A549 (cell line): ENCODE measurements around the gene JARID2. TPM values are rescaled to one million over a fixed set of nuclear protein-coding genes. Genes with fewer than 3 reads are reported as not detected.

Source experiments
- ATAC-seq, 2 experiments: fragments of 200-7000 bp in 1 of 2; fragments of >200 bp in 1 of 2; cut with Nextera tagmentation in 1 of 2; cut with Tn5 transposase in 1 of 2; 3 replicates each; pipeline versions ENCODE4 v1.8.0 to v1.9.1; 2018 to 2020; ENCODE audit warnings: mild to moderate bottlenecking in 1 of 2, moderate library complexity in 1 of 2
- CTCF ChIA-PET: fragments of 300-600 bp; sonication (Branson Sonifier 250); formaldehyde crosslinking; extraction: SDS; loops from one replicate; lab custom pipeline; 2021; ENCODE audit warnings: antibody characterized with exemption, inconsistent platforms; lab: Yijun Ruan, JAX
- POLR2A ChIA-PET: fragments of 350-600 bp; formaldehyde crosslinking; extraction: SDS; loops from one replicate; lab custom pipeline; 2021; ENCODE audit warnings: antibody characterized with exemption, inconsistent platforms; lab: Yijun Ruan, JAX
- DNase-seq, 2 experiments: peaks; one replicate each; pipeline versions ENCODE4 v3.0.0 to v3.0.0-alpha.2; 2011 to 2016; ENCODE audit warnings: low read depth in 1 of 2, low spot score in 1 of 2
- FAIRE-seq: peaks from 2 replicates; lab custom pipeline; 2011; peaks lifted over from hg19 to GRCh38; lab: Jason Lieb, UNC
- H3K27ac ChIP-seq, 2 experiments: fragments of >200 bp; sonication (Bioruptor Twin); formaldehyde crosslinking; 3 replicates each; pipeline ENCODE4 v1.5.1; 2016 to 2017
- H3K4me1 ChIP-seq: fragments of >200 bp; sonication (Bioruptor Twin); formaldehyde crosslinking; 3 replicates; pipeline ENCODE4 v1.6.1; 2016
- H3K4me2 ChIP-seq: fragments of >200 bp; sonication (Bioruptor Twin); formaldehyde crosslinking; 3 replicates; pipeline ENCODE4 v1.6.1; 2016
- H3K4me3 ChIP-seq: fragments of >200 bp; sonication (Bioruptor Twin); formaldehyde crosslinking; 3 replicates; pipeline ENCODE4 v1.5.1; 2016
- H3K9me3 ChIP-seq: fragments of >200 bp; sonication (Bioruptor Twin); formaldehyde crosslinking; 3 replicates; pipeline ENCODE4 v1.6.1; 2016
- CBX8 ChIP-seq: fragments of 200-600 bp; sonication (generic); IDR thresholded peaks from 2 replicates; pipeline ENCODE4 v1.6.1; 2016
- CHD2 ChIP-seq: fragments of 150-350 bp; IDR thresholded peaks from 2 replicates; pipeline ENCODE4 v1.6.1; 2014; ENCODE audit warnings: low read length; ENCODE audit not compliant: partially characterized antibody
- EP300 ChIP-seq, 2 experiments: fragments of >200 bp; sonication (Bioruptor Twin); formaldehyde crosslinking; IDR thresholded peaks; 2 replicates in 1 of 2; 3 replicates in 1 of 2; pipeline ENCODE4 v1.6.1; 2016 to 2017
- FOXS1 ChIP-seq: fragments of 250-450 bp; sonication (Bioruptor Pico); IDR thresholded peaks from 2 replicates; pipeline ENCODE4 v1.5.0; 2020; ENCODE audit warnings: mild to moderate bottlenecking, moderate library complexity
- HDAC2 ChIP-seq: fragments of 200-600 bp; sonication (generic); IDR thresholded peaks from 2 replicates; pipeline ENCODE4 v1.6.1; 2016
- MAFK ChIP-seq: fragments of 450-650 bp; IDR thresholded peaks from 2 replicates; pipeline ENCODE4 v1.6.1; 2014; ENCODE audit not compliant: partially characterized antibody
- MYC ChIP-seq: IDR thresholded peaks from 2 replicates; pipeline ENCODE4 v1.6.1; 2012; ENCODE audit warnings: mild to moderate bottlenecking, inconsistent platforms, low read length, improper control_type of control experiment, borderline replicate concordance
- NPAS2 ChIP-seq: fragments of 250-450 bp; sonication (Bioruptor Pico); IDR thresholded peaks from 2 replicates; pipeline ENCODE4 v1.8.0; 2022; ENCODE audit warnings: mild to moderate bottlenecking, moderate library complexity, borderline replicate concordance
- POLR2A ChIP-seq: IDR thresholded peaks from 2 replicates; pipeline ENCODE4 v1.6.1; 2012; ENCODE audit warnings: mild to moderate bottlenecking, low read length
- POLR2AphosphoS2 ChIP-seq: conservative IDR thresholded peaks from 2 replicates; pipeline ENCODE4 v1.6.1; 2012; ENCODE audit warnings: low read length, improper control_type of control experiment, inconsistent platforms
- RAD21 ChIP-seq, 2 experiments: fragments of >200 bp in 1 of 2; sonication (Bioruptor Twin) in 1 of 2; formaldehyde crosslinking in 1 of 2; IDR thresholded peaks in 1 of 2; conservative IDR thresholded peaks in 1 of 2; 2 replicates in 1 of 2; 3 replicates in 1 of 2; pipeline ENCODE4 v1.6.1; 2012 to 2018; ENCODE audit warnings: inconsistent platforms in 1 of 2
- RARB ChIP-seq: fragments of 250-450 bp; sonication (Bioruptor Pico); IDR thresholded peaks from 2 replicates; pipeline ENCODE4 v1.8.0; 2021; ENCODE audit warnings: mild to moderate bottlenecking, moderate library complexity
- RCOR1 ChIP-seq: fragments of 150-350 bp; IDR thresholded peaks from 2 replicates; pipeline ENCODE4 v1.6.1; 2014; ENCODE audit warnings: antibody characterized with exemption, low read length, low read depth
- RFX5 ChIP-seq: fragments of 450-650 bp; IDR thresholded peaks from 2 replicates; pipeline ENCODE4 v1.7.1; 2014; ENCODE audit warnings: antibody characterized with exemption, mild to moderate bottlenecking, moderate library complexity
- SMC3 ChIP-seq: fragments of >200 bp; sonication (Bioruptor Twin); formaldehyde crosslinking; IDR thresholded peaks from 3 replicates; pipeline ENCODE4 v1.6.1; 2018; ENCODE audit warnings: inconsistent platforms
- SREBF2 ChIP-seq: fragments of 450-650 bp; IDR thresholded peaks from 2 replicates; pipeline ENCODE4 v1.6.1; 2014; ENCODE audit warnings: mild to moderate bottlenecking, moderate library complexity
- TFCP2L1 ChIP-seq: fragments of 250-450 bp; sonication (Bioruptor Pico); IDR thresholded peaks from 2 replicates; pipeline ENCODE4 v1.5.0; 2021; ENCODE audit warnings: mild to moderate bottlenecking
- ZFP36 ChIP-seq: fragments of 450-650 bp; IDR thresholded peaks from 2 replicates; pipeline ENCODE4 v1.6.1; 2014; ENCODE audit warnings: borderline replicate concordance; ENCODE audit not compliant: partially characterized antibody
- ZSCAN20 ChIP-seq: fragments of 250-450 bp; sonication (Bioruptor Pico); IDR thresholded peaks from 2 replicates; pipeline ENCODE4 v1.8.0; 2022; ENCODE audit warnings: mild to moderate bottlenecking, moderate library complexity
- WGBS: methylation state at CpG from one replicate; pipeline ENCODE4 v1.1.6; 2017; ENCODE audit errors: missing lambda C conversion rate; 5-methylcytosine and 5-hydroxymethylcytosine counted together
- polyA plus RNA-seq, 4 experiments: library from polyadenylated mRNA; depleted of rRNA in 3 of 4; stranded (reverse); fragments of >200 nt; fragmentation: RNase III in 1 of 4; extraction: RNeasy Plus Mini Kit Qiagen cat#74134 plus additional on column Dnase treatment in 1 of 4; gene quantifications; 2 replicates in 3 of 4; 3 replicates in 1 of 4; pipeline ENCODE4 v1.2.3, GENCODE V29; 2011 to 2017
- TF ChIP-seq, protein P1 (sequence below): IDR thresholded peaks from 2 replicates; pipeline ENCODE4 v1.6.1; 2012; ENCODE audit warnings: low read depth, borderline replicate concordance
- TF ChIP-seq, protein P2 (sequence below): fragments of 250-450 bp; sonication (Bioruptor Pico); IDR thresholded peaks from 2 replicates; pipeline ENCODE4 v1.5.0; 2020; ENCODE audit warnings: low read depth, mild to moderate bottlenecking, moderate library complexity

The JARID2 gene
- polyA plus RNA-seq, 2 of the 4 experiments (the other 2 are of a cell fraction): 7.8 to 8.3 TPM

DNA sequence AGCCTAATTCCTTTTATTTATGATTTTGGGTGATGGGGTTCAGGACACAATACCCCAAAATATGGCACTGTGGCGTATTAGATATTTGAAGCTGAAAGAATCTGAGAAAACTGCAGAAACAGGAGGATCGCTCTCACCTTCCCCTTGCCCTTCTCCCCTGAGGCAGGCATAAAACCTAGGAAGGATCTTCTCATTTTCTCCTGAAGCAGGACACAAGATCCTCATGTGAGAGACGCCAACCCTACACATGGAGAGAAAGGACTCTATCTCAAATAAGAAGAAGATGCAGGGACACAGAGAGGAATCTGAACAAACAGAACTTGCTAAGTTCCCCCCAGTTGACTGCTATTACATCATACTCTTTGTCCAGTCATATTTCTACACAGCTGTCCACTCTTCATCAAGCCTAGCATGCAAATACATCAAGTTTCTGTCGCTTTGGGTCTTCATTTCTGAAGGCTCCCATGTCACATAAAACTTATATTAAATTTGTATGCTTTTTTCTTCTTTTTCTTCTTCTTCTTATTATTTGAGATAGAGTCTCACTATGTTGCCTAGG is 307.9 kb downstream of the JARID2 start:
- FAIRE-seq (no peak), ATAC-seq (no peak)
- WGBS: 95% methylated on average over 4 of the region's 4 CpGs
- Histone ChIP-seq H3K4me2 (no peak overlapping the region), H3K27ac (no peak overlapping the region), H3K4me1 (no peaks in the 10 kb centered on the region), H3K4me3 (no peak overlapping the region)
- CTCF ChIA-PET: interaction anchor here (1.7 kb wide), 1 partner anchor 70 kb away, joined by 3 read pairs; no protein-coding TSS in a partner anchor
- POLR2A ChIA-PET: no interaction called here
- no peak for TF ChIP-seq FOXS1 (CRISPR knock-in tag)
- no peak for TF ChIP-seq RCOR1
- no peak for TF ChIP-seq RFX5
- TF ChIP-seq, all 56 proteins: peak for 0
- no peak for DNase-seq
- no peaks in the 10 kb centered on the region for H3K9me3 ChIP-seq

DNA sequence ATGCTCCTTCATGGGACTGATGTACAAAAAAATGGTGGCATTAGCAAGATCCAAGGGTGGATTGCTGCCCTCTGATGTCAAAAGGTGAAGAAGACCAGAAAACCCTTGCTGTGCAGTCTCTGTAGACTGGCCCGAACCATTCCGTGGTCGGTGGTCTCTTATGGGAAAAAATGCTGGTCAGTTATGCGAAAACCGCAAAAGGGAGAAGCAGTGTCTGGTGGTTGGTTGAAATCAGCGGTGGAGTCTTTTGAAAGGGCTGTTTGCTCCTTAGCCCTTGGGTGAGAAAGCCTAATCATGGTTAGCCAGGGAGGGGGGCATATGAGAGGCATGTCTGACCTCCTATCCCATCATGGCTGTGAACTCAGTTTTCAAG is 308.8 kb downstream of the JARID2 start:
- Histone ChIP-seq H3K4me3 (no peak overlapping the region), H3K4me1 (no peaks in the 10 kb centered on the region), H3K9me3 (no peaks in the 10 kb centered on the region), H3K4me2 (no peak overlapping the region), H3K27ac (no peak overlapping the region)
- TF ChIP-seq, protein P1, sequence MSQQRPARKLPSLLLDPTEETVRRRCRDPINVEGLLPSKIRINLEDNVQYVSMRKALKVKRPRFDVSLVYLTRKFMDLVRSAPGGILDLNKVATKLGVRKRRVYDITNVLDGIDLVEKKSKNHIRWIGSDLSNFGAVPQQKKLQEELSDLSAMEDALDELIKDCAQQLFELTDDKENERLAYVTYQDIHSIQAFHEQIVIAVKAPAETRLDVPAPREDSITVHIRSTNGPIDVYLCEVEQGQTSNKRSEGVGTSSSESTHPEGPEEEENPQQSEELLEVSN: no peak
- TF ChIP-seq CBX8 (no peak), ZSCAN20 (no peak), POLR2A (no peak), SREBF2 (no peak), RAD21 (conservative IDR thresholded peaks at IDR 0.05 in 1 of 2, IDR thresholded peaks at IDR 0.05 in 1 of 2) (no peak), MAFK (no peak)
- ChIA-PET POLR2A (no interaction called here), CTCF (no interaction called here)
- no peak for DNase-seq
- no peak for ATAC-seq
- no peak for FAIRE-seq
- 87% methylated on average over 6 of the region's 6 CpGs for WGBS

DNA sequence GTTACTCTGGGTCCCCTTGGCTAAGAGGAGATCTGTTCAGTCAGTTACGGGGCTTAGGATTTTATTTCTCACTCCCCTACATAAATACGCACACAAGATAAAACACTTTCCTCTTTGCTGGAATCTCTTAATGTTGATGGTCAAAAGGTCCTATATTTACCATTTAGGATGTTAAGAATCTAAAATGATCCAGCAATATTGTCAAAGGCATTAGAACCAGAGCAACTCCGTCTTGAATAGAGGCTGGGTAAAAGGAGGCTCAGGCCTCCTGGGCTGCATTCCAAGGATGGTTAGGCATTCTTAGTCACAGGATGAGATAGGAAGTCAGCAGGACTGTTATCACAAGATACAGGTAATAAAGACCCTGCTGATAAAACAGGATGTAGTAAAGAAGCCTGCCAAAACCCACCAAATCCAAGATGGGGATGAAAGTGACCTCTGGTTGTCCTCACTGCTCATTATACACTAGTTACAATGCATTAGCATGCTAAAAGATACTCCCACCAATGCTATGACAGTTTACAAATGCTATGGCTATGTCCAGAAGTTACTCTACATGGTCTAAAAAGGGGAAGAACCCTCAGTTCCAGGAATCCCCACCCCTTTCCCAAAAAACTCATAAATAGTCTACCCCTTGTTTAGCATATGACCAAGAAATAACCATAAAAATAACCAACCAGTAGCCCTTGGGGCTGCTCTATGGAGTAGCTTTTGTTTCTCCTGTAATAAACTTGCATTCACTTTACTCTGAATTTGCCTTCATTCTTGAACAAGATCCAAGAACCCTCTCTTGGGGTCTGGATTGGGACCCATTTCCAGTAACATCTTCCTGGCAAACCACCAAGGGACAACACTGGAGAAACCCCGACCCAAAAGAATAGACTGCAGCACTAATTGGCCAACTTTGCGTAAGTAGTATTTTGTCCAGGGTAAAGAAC is 309.5 kb downstream of the JARID2 start:
- CTCF ChIA-PET: no interaction called here
- WGBS: 91% methylated on average over 5 of the region's 5 CpGs
- H3K4me3 ChIP-seq: no peak overlapping the region
- no peaks in the 10 kb centered on the region for H3K4me1 ChIP-seq
- H3K9me3 ChIP-seq: no peaks in the 10 kb centered on the region
- TF ChIP-seq, protein P2, sequence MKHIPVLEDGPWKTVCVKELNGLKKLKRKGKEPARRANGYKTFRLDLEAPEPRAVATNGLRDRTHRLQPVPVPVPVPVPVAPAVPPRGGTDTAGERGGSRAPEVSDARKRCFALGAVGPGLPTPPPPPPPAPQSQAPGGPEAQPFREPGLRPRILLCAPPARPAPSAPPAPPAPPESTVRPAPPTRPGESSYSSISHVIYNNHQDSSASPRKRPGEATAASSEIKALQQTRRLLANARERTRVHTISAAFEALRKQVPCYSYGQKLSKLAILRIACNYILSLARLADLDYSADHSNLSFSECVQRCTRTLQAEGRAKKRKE (CRISPR knock-in tag): no peak
- TF ChIP-seq HDAC2 (no peak), CHD2 (no peak), POLR2AphosphoS2 (no peak), FOXS1 (CRISPR knock-in tag) (no peak), TFCP2L1 (CRISPR knock-in tag) (no peak), SMC3 (no peak), EP300 (IDR thresholded peaks at IDR 0.05) (no peak), ZFP36 (no peak), RARB (CRISPR knock-in tag) (no peak), MYC (no peak), NPAS2 (CRISPR knock-in tag) (no peak)
- TF ChIP-seq, protein P1: no peak
- no peak overlapping the region for H3K4me2 ChIP-seq
- no peak overlapping the region for H3K27ac ChIP-seq
- ATAC-seq (no peak), FAIRE-seq (no peak), DNase-seq (no peak)
- POLR2A ChIA-PET: no interaction called here
